IPS-18c (cell line): Measurements from ENCODE around the gene SMAD3.
"Not testable (repeated sequence)": the region's sequence is repeated elsewhere in the genome, so short reads cannot be mapped to it uniquely, and the experiment has no call there.

Experiments
- H3K4me3 ChIP-seq: 2 replicates; pipeline ENCODE4 v1.7.0; 2013; ENCODE audit warnings: low read depth, mild to moderate bottlenecking, low read length, moderate library complexity; ENCODE audit not compliant: insufficient read depth
- H3K9me3 ChIP-seq: one replicate; pipeline ENCODE4 v1.6.1; 2013; ENCODE audit warnings: mild to moderate bottlenecking, low read length, moderate library complexity; ENCODE audit not compliant: control insufficient read depth, insufficient read depth

Gene SMAD3

GRCh38 chr15:67150023-67150860 lies 84.8 kb downstream of the SMAD3 start:
- Histone ChIP-seq H3K9me3 (peaks cover 3% of the 10 kb centered on the region), H3K4me3 (no peak overlapping the region)

- no peak overlapping the region for H3K4me3 ChIP-seq
- H3K9me3 ChIP-seq: peaks cover 3% of the 10 kb centered on the region
These were observed 87.0 kb downstream of the SMAD3 start for GRCh38 chr15:67152429-67152828.

- H3K4me3 ChIP-seq, H3K9me3 ChIP-seq: not testable (repeated sequence)
These were observed 87.6 kb downstream of the SMAD3 start for GRCh38 chr15:67153044-67153443.

GRCh38 chr15:67154249-67154648 lies 88.8 kb downstream of the SMAD3 start:
- H3K9me3 ChIP-seq: peaks cover 3% of the 10 kb centered on the region
- no peak overlapping the region for H3K4me3 ChIP-seq

GRCh38 chr15:67156426-67156825 lies 91.0 kb downstream of the SMAD3 start:
- H3K9me3 ChIP-seq: peaks cover 3% of the 10 kb centered on the region

GRCh38 chr15:67156834-67157233 lies 91.4 kb downstream of the SMAD3 start:
- no peak overlapping the region for H3K4me3 ChIP-seq
- peaks cover 3% of the 10 kb centered on the region for H3K9me3 ChIP-seq

More at GRCh38 chr15:67156426-67156825, 91.0 kb downstream of the SMAD3 start:
- H3K4me3 ChIP-seq: no peak overlapping the region

GRCh38 chr15:67157521-67158252 lies 92.3 kb downstream of the SMAD3 start:
- Histone ChIP-seq H3K9me3 (peaks cover 3% of the 10 kb centered on the region), H3K4me3 (no peak overlapping the region)

- H3K9me3 ChIP-seq: peaks cover 3% of the 10 kb centered on the region
- H3K4me3 ChIP-seq: no peak overlapping the region
These were observed 93.0 kb downstream of the SMAD3 start for GRCh38 chr15:67158367-67158766.

- Histone ChIP-seq H3K9me3 (no peaks in the 10 kb centered on the region), H3K4me3 (no peak overlapping the region)
These were observed 96.0 kb downstream of the SMAD3 start for GRCh38 chr15:67161412-67161811.

GRCh38 chr15:67161881-67162280 lies 96.5 kb downstream of the SMAD3 start:
- Histone ChIP-seq H3K4me3 (no peak overlapping the region), H3K9me3 (no peaks in the 10 kb centered on the region)

GRCh38 chr15:67163180-67163579 lies 97.8 kb downstream of the SMAD3 start:
- Histone ChIP-seq H3K9me3 (no peaks in the 10 kb centered on the region), H3K4me3 (no peak overlapping the region)

GRCh38 chr15:67164401-67164791 lies 99.0 kb downstream of the SMAD3 start:
- no peaks in the 10 kb centered on the region for H3K9me3 ChIP-seq
- no peak overlapping the region for H3K4me3 ChIP-seq

- no peaks in the 10 kb centered on the region for H3K9me3 ChIP-seq
- H3K4me3 ChIP-seq: no peak overlapping the region
These were observed 99.4 kb downstream of the SMAD3 start for GRCh38 chr15:67164811-67165253.

- Histone ChIP-seq H3K4me3 (no peak overlapping the region), H3K9me3 (no peaks in the 10 kb centered on the region)
These were observed 100.2 kb downstream of the SMAD3 start for GRCh38 chr15:67165254-67166253.

- no peak overlapping the region for H3K4me3 ChIP-seq
- H3K9me3 ChIP-seq: no peaks in the 10 kb centered on the region
These were observed 101.0 kb downstream of the SMAD3 start for GRCh38 chr15:67166280-67167009.

- Histone ChIP-seq H3K4me3 (no peak overlapping the region), H3K9me3 (no peaks in the 10 kb centered on the region)
These were observed 101.7 kb downstream of the SMAD3 start for GRCh38 chr15:67167091-67167490.

- H3K4me3 ChIP-seq: no peak overlapping the region
- no peaks in the 10 kb centered on the region for H3K9me3 ChIP-seq
These were observed 103.3 kb downstream of the SMAD3 start for GRCh38 chr15:67168694-67169093.
